Ishikawa (cell line): ENCODE measurements around the gene PRKRA.

ENCODE experiments used
- CEBPB ChIP-seq: IDR thresholded peaks from 2 replicates; pipeline ENCODE4 v1.6.1; 2012
- CREB1 ChIP-seq: IDR thresholded peaks from 2 replicates; pipeline ENCODE4 v1.6.1; 2012; ENCODE audit warnings: low read depth
- EGR1 ChIP-seq: IDR thresholded peaks from 2 replicates; pipeline ENCODE4 v1.6.1; 2012
- EP300 ChIP-seq: IDR thresholded peaks from 2 replicates; pipeline ENCODE4 v1.6.1; 2012; ENCODE audit warnings: borderline replicate concordance
- FOXM1 ChIP-seq: IDR thresholded peaks from 2 replicates; pipeline ENCODE4 v1.6.1; 2012; ENCODE audit warnings: low read depth, borderline replicate concordance
- MAX ChIP-seq: IDR thresholded peaks from 2 replicates; pipeline ENCODE4 v1.6.1; 2012
- NFIC ChIP-seq: IDR thresholded peaks from 2 replicates; pipeline ENCODE4 v1.6.1; 2012
- RAD21 ChIP-seq: IDR thresholded peaks from 2 replicates; pipeline ENCODE4 v1.6.1; 2012; ENCODE audit warnings: low read depth
- REST ChIP-seq: IDR thresholded peaks from 2 replicates; pipeline ENCODE4 v1.6.1; 2012; ENCODE audit warnings: low read depth, mild to moderate bottlenecking
- TAF1 ChIP-seq: IDR thresholded peaks from 2 replicates; pipeline ENCODE4 v1.6.1; 2012; ENCODE audit warnings: low read depth, mild to moderate bottlenecking
- TCF12 ChIP-seq: IDR thresholded peaks from 2 replicates; pipeline ENCODE4 v1.6.1; 2012; ENCODE audit warnings: low read depth
- TEAD4 ChIP-seq: IDR thresholded peaks from 2 replicates; pipeline ENCODE4 v1.6.1; 2012
- USF1 ChIP-seq: IDR thresholded peaks from 2 replicates; pipeline ENCODE4 v1.6.1; 2012
- YY1 ChIP-seq: IDR thresholded peaks from 2 replicates; pipeline ENCODE4 v1.6.1; 2012; ENCODE audit warnings: low read depth
- ZBTB7A ChIP-seq: IDR thresholded peaks from 2 replicates; pipeline ENCODE4 v1.6.1; 2012; ENCODE audit warnings: low read depth

The PRKRA gene

GRCh38 chr2:178478439-178479274, 27.7 kb upstream of the PRKRA start, which contains the start of gene FKBP7:
TSS of gene FKBP7 (minus strand) at chr2:178478600. CDS start at chr2:178478499, 101 bp downstream.
- TF ChIP-seq EP300 (no peak), FOXM1 (no peak), EGR1 (no peak), ZBTB7A (no peak), CEBPB (no peak), RAD21 (peak; percentile 61), TAF1 (peak; percentile 61), NFIC (no peak), TEAD4 (no peak; the same call in 1 of the 2 replicates), REST (no peak), MAX (peak; percentile 94), CREB1 (peak; percentile 80), USF1 (no peak), TCF12 (0 out of 2 replicates have a peak, but pooled peaks have one; percentile 46), YY1 (no peak)

GRCh38 chr2:178478130-178478438, 27.1 kb upstream of the PRKRA start:
- no peak for TF ChIP-seq REST
- TF ChIP-seq CREB1: no peak
- no peak for TF ChIP-seq MAX
- TF ChIP-seq EGR1: no peak
- no peak for TF ChIP-seq TEAD4
- no peak for TF ChIP-seq USF1
- no peak for TF ChIP-seq TCF12
- no peak for TF ChIP-seq CEBPB
- no peak for TF ChIP-seq RAD21
- no peak for TF ChIP-seq EP300
- TF ChIP-seq FOXM1: no peak
- no peak for TF ChIP-seq TAF1
- no peak for TF ChIP-seq YY1
- TF ChIP-seq NFIC: no peak
- TF ChIP-seq ZBTB7A: no peak

GRCh38 chr2:178477443-178478129, 26.6 kb upstream of the PRKRA start:
- TF ChIP-seq TAF1: no peak
- TF ChIP-seq ZBTB7A: no peak
- TF ChIP-seq NFIC: no peak
- no peak for TF ChIP-seq TCF12
- TF ChIP-seq EP300: no peak
- no peak for TF ChIP-seq USF1
- no peak for TF ChIP-seq CEBPB
- TF ChIP-seq RAD21: no peak
- no peak for TF ChIP-seq EGR1
- no peak for TF ChIP-seq CREB1
- TF ChIP-seq MAX: no peak
- TF ChIP-seq FOXM1: no peak
- no peak for TF ChIP-seq REST
- TF ChIP-seq TEAD4: no peak
